ENCODE results near the gene ALDH1L2. TPM values are rescaled to one million over a fixed set of nuclear protein-coding genes. Genes with fewer than 3 reads are reported as not detected.

The ALDH1L2 gene
- polyA plus RNA-seq, 1 donor (not counting 4 experiments of a cell fraction or from before 2014, with no cell fraction given), result 1.8 TPM

- no peak for FAIRE-seq
- TF ChIP-seq EZH2 (IDR thresholded peaks at IDR 0.05; ENCODE audit: low read length) (no peak), CTCF (optimal IDR thresholded peaks at IDR 0.05 in 1 of 3, IDR thresholded peaks at IDR 0.05 in 1 of 3, conservative IDR thresholded peaks at IDR 0.05 in 1 of 3; ENCODE audit: extremely low read depth in 1 of 3, insufficient read depth in 2 of 3, low read length in 3 of 3) (no peak)
Measured at GRCh38 chr12:105067511-105068031, 16.7 kb downstream of the ALDH1L2 start.

GRCh38 chr12:105064564-105065178 is 19.6 kb downstream of the ALDH1L2 start:
- dilution Hi-C loops (cut with MboI; ENCODE audit: extremely low pct_ligation_motif_present, low sequenced_read_pairs), result no loop called here
- TF ChIP-seq CTCF (optimal IDR thresholded peaks at IDR 0.05 in 1 of 3, IDR thresholded peaks at IDR 0.05 in 1 of 3, conservative IDR thresholded peaks at IDR 0.05 in 1 of 3; ENCODE audit: extremely low read depth in 1 of 3, insufficient read depth in 2 of 3, low read length in 3 of 3) (no peak), EZH2 (IDR thresholded peaks at IDR 0.05; ENCODE audit: low read length) (no peak)
- H3K36me3 ChIP-seq (ENCODE audit: control insufficient read depth in 2 of 2, extremely low read depth in 1 of 2, insufficient read depth in 2 of 2, low read length in 2 of 2), result no peaks in the 10 kb centered on the region
- H2AFZ ChIP-seq (ENCODE audit: control insufficient read depth, low read length), result no peak overlapping the region
- no peak overlapping the region for H3K4me2 ChIP-seq (ENCODE audit: control insufficient read depth, extremely low read depth, insufficient read depth, low read depth, low read length)
- peaks cover 5% of the 10 kb centered on the region for H3K4me1 ChIP-seq (ENCODE audit: control insufficient read depth, extremely low read depth, insufficient read depth, low read length)
- H3K79me2 ChIP-seq (ENCODE audit: control insufficient read depth, insufficient read depth, low read length), result no peaks in the 10 kb centered on the region
- H3K9me1 ChIP-seq (ENCODE audit: control insufficient read depth, extremely low read depth, insufficient read depth, low read length), result no peaks in the 10 kb centered on the region
- FAIRE-seq (no peak), DNase-seq (ENCODE audit: low read depth, low spot score) (no peak)
- H3K9me3 ChIP-seq (ENCODE audit: control insufficient read depth, low read depth, low read length), result no peaks in the 10 kb centered on the region
- no peak overlapping the region for H3K27ac ChIP-seq (ENCODE audit: control insufficient read depth, insufficient read depth, low read length)
- no peak overlapping the region for H3K4me3 ChIP-seq (ENCODE audit: control insufficient read depth in 2 of 3, extremely low read depth in 1 of 3, insufficient read depth in 2 of 3, low read depth in 1 of 3, low read length in 3 of 3)
- no peaks in the 10 kb centered on the region for H3K27me3 ChIP-seq (ENCODE audit: control insufficient read depth, extremely low read depth, insufficient read depth, low read length)
- H4K20me1 ChIP-seq (ENCODE audit: control insufficient read depth, extremely low read depth, insufficient read depth, low read length), result no peaks in the 10 kb centered on the region
- H3K9ac ChIP-seq (ENCODE audit: control insufficient read depth, extremely low read depth, insufficient read depth, low read length), result no peak overlapping the region

More at GRCh38 chr12:105067511-105068031, 16.7 kb downstream of the ALDH1L2 start:
- dilution Hi-C loops (cut with MboI; ENCODE audit: extremely low pct_ligation_motif_present, low sequenced_read_pairs), result no loop called here
- Histone ChIP-seq H4K20me1 (ENCODE audit: control insufficient read depth, extremely low read depth, insufficient read depth, low read length) (no peaks in the 10 kb centered on the region), H3K27ac (ENCODE audit: control insufficient read depth, insufficient read depth, low read length) (no peak overlapping the region), H2AFZ (ENCODE audit: control insufficient read depth, low read length) (no peak overlapping the region), H3K79me2 (ENCODE audit: control insufficient read depth, insufficient read depth, low read length) (no peaks in the 10 kb centered on the region), H3K9ac (ENCODE audit: control insufficient read depth, extremely low read depth, insufficient read depth, low read length) (no peak overlapping the region), H3K36me3 (ENCODE audit: control insufficient read depth in 2 of 2, extremely low read depth in 1 of 2, insufficient read depth in 2 of 2, low read length in 2 of 2) (no peaks in the 10 kb centered on the region), H3K4me3 (ENCODE audit: control insufficient read depth in 2 of 3, extremely low read depth in 1 of 3, insufficient read depth in 2 of 3, low read depth in 1 of 3, low read length in 3 of 3) (no peak overlapping the region), H3K4me2 (ENCODE audit: control insufficient read depth, extremely low read depth, insufficient read depth, low read depth, low read length) (no peak overlapping the region), H3K4me1 (ENCODE audit: control insufficient read depth, extremely low read depth, insufficient read depth, low read length) (no peaks in the 10 kb centered on the region), H3K27me3 (ENCODE audit: control insufficient read depth, extremely low read depth, insufficient read depth, low read length) (no peaks in the 10 kb centered on the region), H3K9me3 (ENCODE audit: control insufficient read depth, low read depth, low read length) (no peaks in the 10 kb centered on the region), H3K9me1 (ENCODE audit: control insufficient read depth, extremely low read depth, insufficient read depth, low read length) (no peaks in the 10 kb centered on the region)
- DNase-seq (ENCODE audit: low read depth, low spot score), result no peak
